Measurements from ENCODE around the gene CCDC63.

Gene CCDC63

GRCh38 chr12:110920324-110920910 is 73.6 kb downstream of the CCDC63 start, which contains the start of gene MYL2:
MYL2 (minus strand) TSS chr12:110920579; CDS start chr12:110920529, 50 bp downstream.
- Mint-ChIP-seq H3K36me3 (no peaks in the 10 kb centered on the region), H3K27ac (peak within 1 kb of the TSS; percentile 53), H3K4me3 (no peak within 1 kb of the TSS), H3K27me3 (no peaks in the 10 kb centered on the region), H3K9me3 (no peaks in the 10 kb centered on the region), H3K4me1 (no peaks in the 10 kb centered on the region)

GRCh38 chr12:110921262-110921661 is 74.5 kb downstream of the CCDC63 start:
- H3K27me3 Mint-ChIP-seq = no peaks in the 10 kb centered on the region

GRCh38 chr12:110922652-110923051 is 75.9 kb downstream of the CCDC63 start:
- Mint-ChIP-seq H3K27me3 (no peaks in the 10 kb centered on the region), H3K36me3 (no peaks in the 10 kb centered on the region), H3K27ac (no peak overlapping the region), H3K4me1 (no peaks in the 10 kb centered on the region), H3K4me3 (no peak overlapping the region), H3K9me3 (no peaks in the 10 kb centered on the region)

More at GRCh38 chr12:110921262-110921661, 74.5 kb downstream of the CCDC63 start:
- Mint-ChIP-seq H3K9me3 (no peaks in the 10 kb centered on the region), H3K27ac (peak overlapping the region; percentile 53), H3K36me3 (no peaks in the 10 kb centered on the region), H3K4me3 (no peak overlapping the region), H3K4me1 (no peaks in the 10 kb centered on the region)

GRCh38 chr12:110923192-110923591 is 76.4 kb downstream of the CCDC63 start:
- Mint-ChIP-seq H3K27me3 (no peaks in the 10 kb centered on the region), H3K36me3 (no peaks in the 10 kb centered on the region), H3K27ac (no peak overlapping the region), H3K9me3 (no peaks in the 10 kb centered on the region), H3K4me1 (no peaks in the 10 kb centered on the region), H3K4me3 (no peak overlapping the region)

- no peaks in the 10 kb centered on the region for H3K4me1 Mint-ChIP-seq
- H3K4me3 Mint-ChIP-seq = no peak overlapping the region
- no peaks in the 10 kb centered on the region for H3K9me3 Mint-ChIP-seq
- no peaks in the 10 kb centered on the region for H3K27me3 Mint-ChIP-seq
- H3K36me3 Mint-ChIP-seq = no peaks in the 10 kb centered on the region
- no peak overlapping the region for H3K27ac Mint-ChIP-seq
Measured at GRCh38 chr12:110923692-110924334, 77.0 kb downstream of the CCDC63 start.

DNA sequence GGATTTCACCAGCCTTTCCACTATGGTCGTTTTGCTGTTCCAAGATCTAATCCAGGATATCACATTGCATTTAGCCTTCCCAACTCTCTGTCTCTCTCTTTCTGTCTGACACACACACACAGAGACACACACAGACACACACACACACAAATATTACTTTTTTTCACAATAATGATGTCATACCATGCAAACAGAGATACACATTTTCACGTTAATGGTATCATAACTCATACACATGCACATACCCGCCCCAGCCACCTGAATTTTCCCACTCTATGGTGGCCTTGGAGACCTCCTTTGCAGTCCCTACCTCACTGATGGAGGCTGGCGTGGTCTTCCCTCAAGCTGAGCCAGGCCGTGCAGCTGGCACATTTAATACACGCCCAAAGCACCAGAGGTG is 80.8 kb downstream of the CCDC63 start:
- Mint-ChIP-seq H3K36me3 (no peaks in the 10 kb centered on the region), H3K4me3 (no peak overlapping the region), H3K27me3 (no peaks in the 10 kb centered on the region), H3K9me3 (no peaks in the 10 kb centered on the region), H3K27ac (no peak overlapping the region), H3K4me1 (no peaks in the 10 kb centered on the region)

GRCh38 chr12:110928700-110929099 is 81.9 kb downstream of the CCDC63 start:
- Mint-ChIP-seq H3K27ac (no peak overlapping the region), H3K36me3 (no peaks in the 10 kb centered on the region), H3K9me3 (no peaks in the 10 kb centered on the region), H3K4me3 (no peak overlapping the region), H3K27me3 (no peaks in the 10 kb centered on the region), H3K4me1 (no peaks in the 10 kb centered on the region)

DNA sequence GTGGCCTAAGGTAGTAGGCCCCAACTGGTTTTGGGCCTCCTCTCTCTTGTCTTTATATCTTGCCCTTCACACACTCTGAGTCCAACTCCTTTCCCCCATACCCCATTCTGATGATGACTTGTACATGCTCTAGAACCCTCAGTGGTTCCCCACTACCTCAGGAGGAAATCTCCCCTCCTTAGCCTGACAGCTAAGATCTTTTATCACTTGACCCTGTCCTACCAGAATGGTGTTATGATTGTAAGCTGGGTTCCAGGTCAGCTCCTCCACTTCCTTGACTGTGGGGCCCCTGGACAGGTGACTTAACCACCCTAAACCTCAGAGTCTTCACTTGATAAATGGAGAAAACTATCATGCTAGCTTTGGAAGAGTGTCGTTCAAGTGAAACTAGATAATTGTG is 83.0 kb downstream of the CCDC63 start:
- Mint-ChIP-seq H3K4me3 (no peak overlapping the region), H3K36me3 (no peaks in the 10 kb centered on the region)

DNA sequence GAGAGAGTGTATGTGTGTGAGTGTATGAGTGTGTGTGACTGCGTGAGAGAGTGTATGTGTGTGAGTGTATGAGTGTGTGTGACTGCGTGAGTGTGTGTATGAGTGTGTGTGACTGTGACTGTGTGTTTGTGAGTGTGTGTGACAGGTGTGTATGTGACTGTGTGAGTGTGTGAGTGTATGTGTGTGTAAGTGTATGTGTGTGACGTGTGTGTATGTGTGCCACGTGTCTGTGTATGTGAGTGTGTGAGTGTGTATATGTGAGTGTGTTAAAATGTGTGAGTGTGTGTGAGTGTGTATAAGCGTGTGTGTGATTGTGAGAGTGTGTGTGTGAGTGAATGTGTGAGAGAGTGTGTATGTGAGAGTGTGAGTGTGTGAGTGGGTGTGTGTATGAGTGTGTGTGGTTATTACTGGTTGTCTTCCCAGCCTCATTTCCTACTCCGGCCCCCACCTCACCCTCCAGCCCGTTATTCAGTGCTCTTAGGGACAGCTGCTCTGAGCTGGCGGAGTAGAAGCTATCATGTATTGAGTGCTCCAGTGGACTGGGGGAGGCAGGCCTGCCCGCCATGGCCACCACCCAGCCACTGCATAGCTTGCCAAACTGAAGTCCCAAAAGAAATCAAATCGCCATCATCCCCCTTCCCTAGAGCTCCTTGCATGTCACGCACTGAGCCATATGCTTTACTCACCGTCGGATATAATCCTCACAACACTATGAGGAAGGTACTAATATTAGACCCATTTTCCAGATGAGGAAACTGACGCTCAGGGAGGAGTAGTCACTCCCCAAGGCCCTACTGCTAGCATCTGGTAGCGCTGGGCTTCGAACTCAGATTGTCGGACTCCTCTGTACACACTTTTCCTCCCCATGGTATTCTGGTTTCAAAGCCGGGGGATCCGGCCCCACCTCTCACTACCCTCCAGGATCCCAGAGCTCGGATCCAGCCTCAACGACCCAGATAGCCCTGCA is 83.8 kb downstream of the CCDC63 start:
- Mint-ChIP-seq H3K4me1 (no peaks in the 10 kb centered on the region), H3K27ac (no peak overlapping the region), H3K9me3 (no peaks in the 10 kb centered on the region), H3K4me3 (no peak overlapping the region), H3K36me3 (no peaks in the 10 kb centered on the region), H3K27me3 (no peaks in the 10 kb centered on the region)

More for the DNA sequence above, 83.0 kb downstream of the CCDC63 start:
- Mint-ChIP-seq H3K4me1 (no peaks in the 10 kb centered on the region), H3K27me3 (no peaks in the 10 kb centered on the region), H3K9me3 (no peaks in the 10 kb centered on the region), H3K27ac (no peak overlapping the region)

DNA sequence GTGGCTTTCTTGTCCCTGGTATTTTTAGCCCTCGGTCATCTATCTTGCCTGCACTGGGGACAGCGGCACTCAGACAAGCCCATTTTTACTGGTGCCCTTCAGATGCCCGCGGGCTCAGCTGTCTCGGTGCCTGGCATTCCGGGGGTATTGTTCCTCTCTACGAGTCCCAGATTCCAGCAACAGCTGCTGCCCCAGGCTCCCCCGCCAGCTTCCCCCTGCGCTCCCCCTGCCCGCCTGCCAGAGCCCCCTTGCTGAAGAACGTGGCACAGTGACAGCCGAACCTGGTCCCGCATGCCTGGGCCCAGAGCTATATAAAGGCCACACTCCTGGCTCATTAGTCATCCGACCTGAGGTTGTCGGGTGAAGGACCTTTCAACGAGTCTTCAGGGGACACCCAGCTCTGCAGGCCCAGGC is 84.5 kb downstream of the CCDC63 start:
- Mint-ChIP-seq H3K4me3 (no peak overlapping the region), H3K4me1 (no peaks in the 10 kb centered on the region), H3K27me3 (no peaks in the 10 kb centered on the region), H3K36me3 (no peaks in the 10 kb centered on the region), H3K27ac (no peak overlapping the region), H3K9me3 (no peaks in the 10 kb centered on the region)

DNA sequence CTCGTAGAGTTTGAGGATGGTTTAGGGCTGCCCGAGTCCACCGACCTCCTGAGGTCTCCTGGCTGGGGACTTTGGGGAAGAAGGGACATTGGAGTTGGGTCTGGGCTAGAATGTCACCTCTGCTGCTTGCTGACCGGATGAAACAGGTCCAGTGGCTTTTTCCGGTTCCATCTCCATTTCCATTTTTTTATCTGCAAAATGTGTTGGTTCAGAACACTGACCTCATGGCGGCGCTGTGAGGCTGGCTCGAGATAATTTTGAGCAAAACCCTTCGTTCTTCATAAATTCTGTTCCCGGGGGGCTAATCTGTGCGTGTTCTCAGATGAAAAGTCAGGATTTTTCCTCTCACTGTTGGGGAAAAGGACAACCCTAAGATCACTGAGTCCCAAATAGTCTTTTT is 85.3 kb downstream of the CCDC63 start:
- Mint-ChIP-seq H3K27ac (no peak overlapping the region), H3K36me3 (no peaks in the 10 kb centered on the region)

GRCh38 chr12:110933326-110933974 is 86.7 kb downstream of the CCDC63 start:
- H3K27me3 Mint-ChIP-seq = peaks cover 7% of the 10 kb centered on the region
- no peaks in the 10 kb centered on the region for H3K9me3 Mint-ChIP-seq
- no peak overlapping the region for H3K4me3 Mint-ChIP-seq
- no peak overlapping the region for H3K27ac Mint-ChIP-seq
- peaks cover 6% of the 10 kb centered on the region for H3K4me1 Mint-ChIP-seq
- no peaks in the 10 kb centered on the region for H3K36me3 Mint-ChIP-seq

More for the DNA sequence above, 85.3 kb downstream of the CCDC63 start:
- Mint-ChIP-seq H3K9me3 (no peaks in the 10 kb centered on the region), H3K4me1 (peaks cover 3% of the 10 kb centered on the region), H3K27me3 (peaks cover 3% of the 10 kb centered on the region), H3K4me3 (no peak overlapping the region)

DNA sequence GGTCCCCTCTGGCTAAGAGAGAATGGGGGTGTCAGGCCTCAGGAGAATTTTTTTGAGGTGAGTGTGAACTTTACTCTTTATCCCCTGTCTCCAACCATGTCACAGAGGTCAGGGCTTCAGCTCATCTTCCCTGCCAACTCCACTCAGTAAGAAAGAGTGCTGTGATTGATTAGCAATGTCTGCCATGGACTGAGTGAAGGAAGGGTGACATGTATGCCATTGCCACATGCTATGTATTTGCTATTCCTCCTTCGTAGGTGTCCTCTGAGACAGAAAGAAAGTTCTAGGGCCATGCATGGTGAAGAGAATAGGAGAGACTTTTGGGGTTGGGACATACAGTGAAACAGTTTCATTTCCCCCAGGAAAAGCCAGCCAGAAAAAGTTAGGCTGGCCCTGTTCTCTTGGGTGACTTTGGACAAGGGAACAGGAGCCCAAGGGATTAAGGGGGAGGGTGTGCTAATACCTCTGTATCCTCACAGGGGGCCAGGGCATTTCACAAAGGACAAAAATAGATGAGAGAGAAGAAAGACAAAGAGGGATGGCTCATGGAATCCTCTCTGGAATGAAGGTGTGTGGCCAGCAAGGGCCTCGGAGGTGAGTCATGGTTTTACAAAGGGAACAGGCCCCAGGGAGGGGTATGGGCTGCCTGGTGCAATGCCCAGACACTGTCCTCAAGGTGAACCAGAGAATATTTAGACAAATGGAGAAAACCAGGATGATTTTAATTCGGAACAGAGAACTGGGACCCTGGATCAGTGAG is 87.5 kb downstream of the CCDC63 start:
- Mint-ChIP-seq H3K27me3 (peaks cover 7% of the 10 kb centered on the region), H3K27ac (no peak overlapping the region), H3K36me3 (no peaks in the 10 kb centered on the region), H3K4me3 (no peak overlapping the region), H3K4me1 (peaks cover 6% of the 10 kb centered on the region), H3K9me3 (no peaks in the 10 kb centered on the region)

GRCh38 chr12:110935588-110935987 is 88.8 kb downstream of the CCDC63 start:
- Mint-ChIP-seq H3K4me1 (peaks cover 6% of the 10 kb centered on the region), H3K36me3 (no peaks in the 10 kb centered on the region), H3K9me3 (no peaks in the 10 kb centered on the region), H3K27ac (no peak overlapping the region), H3K4me3 (no peak overlapping the region), H3K27me3 (peaks cover 7% of the 10 kb centered on the region)

Measured in activated naive CD4-positive, alpha-beta T cell treated with anti-CD3 and anti-CD28 coated beads, Interleukin-2, amount 50 U/mL, for 24 hours (primary cell).